GM12878 (cell line): Measurements from ENCODE around the gene SOX12. TPM values are rescaled to one million over a fixed set of nuclear protein-coding genes. Genes with fewer than 3 reads are reported as not detected.

ENCODE experiments used
- ATAC-seq: fragments of 200-7000 bp; cut with Tn5 transposase; 3 replicates; pipeline ENCODE4 v1.9.1; 2020; ENCODE audit warnings: mild to moderate bottlenecking, moderate library complexity
- BruUV-seq: library from RNA; stranded (reverse); fragments of 400-500 nt; replicated peaks from 2 replicates; lab custom pipeline; 2021; lab: Mats Ljungman, UMichigan
- CTCF ChIA-PET: fragments of 300-600 bp; sonication (Branson Sonifier 250); formaldehyde crosslinking; extraction: SDS; loops from one replicate; lab custom pipeline; 2021; ENCODE audit warnings: inconsistent platforms; lab: Yijun Ruan, JAX
- POLR2A ChIA-PET: fragments of 350-600 bp; formaldehyde crosslinking; extraction: SDS; loops from one replicate; lab custom pipeline; 2021; ENCODE audit warnings: inconsistent platforms; lab: Charles Lee
- RAD21 ChIA-PET: fragments of 300-600 bp; sonication (Branson Sonifier 250); formaldehyde crosslinking; loops from one replicate; lab custom pipeline; 2023; ENCODE audit warnings: antibody characterized with exemption; ENCODE audit not compliant: unreplicated experiment; lab: Charles Lee
- SMC1A ChIA-PET: fragments of 300-600 bp; sonication (Branson Sonifier 250); formaldehyde crosslinking; loops from one replicate; lab custom pipeline; 2023; ENCODE audit not compliant: unreplicated experiment, uncharacterized antibody; lab: Charles Lee
- DNase-seq: peaks from one replicate; pipeline ENCODE4 v3.0.0-alpha.2; 2011; ENCODE audit warnings: low read depth, low spot score
- FAIRE-seq: peaks from 3 replicates; lab custom pipeline; 2011; peaks lifted over from hg19 to GRCh38; lab: Jason Lieb, UNC
- H2AFZ ChIP-seq: 2 replicates; pipeline ENCODE4 v1.6.0; 2011; ENCODE audit warnings: low read depth, low read length, control low read depth; ENCODE audit not compliant: control insufficient read depth
- H3K27ac ChIP-seq: 2 replicates; pipeline ENCODE4 v1.5.1; 2011; ENCODE audit warnings: control low read depth; ENCODE audit not compliant: control insufficient read depth, insufficient read depth
- H3K27me3 ChIP-seq, 2 experiments: replicated peaks in 1 of 2; 2 replicates each; pipeline versions ENCODE4 v1.6.0 to v1.6.1; 2011; ENCODE audit warnings: low read length in 1 of 2; ENCODE audit not compliant: control insufficient read depth in 2 of 2, insufficient read depth in 2 of 2
- H3K36me3 ChIP-seq, 2 experiments: 2 replicates each; pipeline ENCODE4 v1.5.1; 2011; ENCODE audit warnings: low read length in 1 of 2; ENCODE audit not compliant: control insufficient read depth in 2 of 2, insufficient read depth in 2 of 2
- H3K4me1 ChIP-seq: 2 replicates; pipeline ENCODE4 v1.6.1; 2011; ENCODE audit warnings: mild to moderate bottlenecking, low read length, moderate library complexity, mixed read lengths; ENCODE audit not compliant: control insufficient read depth, insufficient read depth
- H3K4me2 ChIP-seq: 2 replicates; pipeline ENCODE4 v1.6.0; 2011; ENCODE audit warnings: control low read depth; ENCODE audit not compliant: control insufficient read depth, insufficient read depth
- H3K4me3 ChIP-seq: fragments of 200-600 bp; sonication (generic); 2 replicates; pipeline ENCODE4 v1.5.1; 2016
- H3K79me2 ChIP-seq: 2 replicates; pipeline ENCODE4 v1.6.0; 2011; ENCODE audit warnings: low read length; ENCODE audit not compliant: control insufficient read depth, insufficient read depth
- H3K9ac ChIP-seq: 2 replicates; pipeline ENCODE4 v1.8.0; 2011; ENCODE audit warnings: low read length, control low read depth, mixed read lengths; ENCODE audit not compliant: control insufficient read depth, insufficient read depth
- H3K9me3 ChIP-seq: replicated peaks from 3 replicates; pipeline ENCODE4 v1.5.1; 2011; ENCODE audit warnings: mild to moderate bottlenecking, low read length; ENCODE audit not compliant: control insufficient read depth, insufficient read depth
- H4K20me1 ChIP-seq: 2 replicates; pipeline ENCODE4 v1.6.0; 2011; ENCODE audit not compliant: control insufficient read depth, insufficient read depth
- BHLHE40 ChIP-seq, 2 experiments: fragments of 450-650 bp in 1 of 2; IDR thresholded peaks; 2 replicates each; pipeline ENCODE4 v1.6.1; 2011 to 2017; ENCODE audit warnings: low read depth in 2 of 2, borderline replicate concordance in 1 of 2, improper control_type of control experiment in 1 of 2, low read length in 1 of 2, mild to moderate bottlenecking in 1 of 2
- HDAC6 ChIP-seq: fragments of 200-600 bp; sonication (generic); IDR thresholded peaks from one replicate; pipeline ENCODE4 v1.8.0; 2017; ENCODE audit warnings: antibody characterized with exemption; ENCODE audit not compliant: unreplicated experiment
- KLF5 ChIP-seq: fragments of 450-650 bp; IDR thresholded peaks from 2 replicates; pipeline ENCODE4 v1.6.1; 2014; ENCODE audit warnings: mild to moderate bottlenecking; ENCODE audit not compliant: partially characterized antibody
- POLR2AphosphoS2 ChIP-seq: IDR thresholded peaks from 2 replicates; pipeline ENCODE4 v1.6.1; 2011; ENCODE audit warnings: low read depth, mild to moderate bottlenecking, low read length, improper control_type of control experiment, moderate library complexity
- RFX5 ChIP-seq: IDR thresholded peaks from 2 replicates; pipeline ENCODE4 v1.6.1; 2011; ENCODE audit warnings: low read depth, low read length, improper control_type of control experiment
- SUPT20H ChIP-seq: IDR thresholded peaks from 2 replicates; pipeline ENCODE4 v1.6.1; 2011; ENCODE audit warnings: low read depth, mild to moderate bottlenecking, low read length, moderate library complexity, borderline replicate concordance; ENCODE audit not compliant: control insufficient read depth
- ZNF274 ChIP-seq: IDR thresholded peaks from one replicate; pipeline ENCODE4 v1.8.0; 2011; ENCODE audit not compliant: insufficient read length, insufficient read depth
- ZSCAN29 ChIP-seq: fragments of 450-650 bp; IDR thresholded peaks from 2 replicates; pipeline ENCODE4 v1.6.1; 2017; ENCODE audit warnings: mild to moderate bottlenecking, moderate library complexity
- WGBS: methylation state at CpG from one replicate; pipeline ENCODE4 v1.1.6; 2016; ENCODE audit warnings: low lambda C conversion rate; ENCODE audit not compliant: insufficient replicate concordance, insufficient coverage; ENCODE audit errors: missing lambda C conversion rate; 5-methylcytosine and 5-hydroxymethylcytosine counted together
- in situ Hi-C: fragments of 300-500 bp; cut with MboI; formaldehyde crosslinking; loops from 9 replicates; pipeline ENCODE4 v1.14.3; 2018; ENCODE audit warnings: mixed read lengths
- intact Hi-C: fragments of 100-400 bp; cut with micrococcal nuclease; formaldehyde crosslinking; loops from one replicate; pipeline ENCODE4 v1.14.2; 2022; ENCODE audit not compliant: unreplicated experiment
- polyA plus RNA-seq, 11 experiments: library from polyadenylated mRNA; depleted of rRNA in 4 of 11; unstranded in 6 of 11; stranded (reverse) in 5 of 11; fragments of >200 nt; fragmentation: Nextera tagmentation in 4 of 11; fragmentation: Illumina TruSeq in 1 of 11; extraction: Ambion mirVana in 4 of 11; extraction: Trizol in 1 of 11; gene quantifications; 1 replicate in 1 of 11; 2 replicates in 10 of 11; pipeline versions ENCODE4 v1.2.1 to v1.2.3, GENCODE V29; 2011 to 2016; ENCODE audit warnings: inconsistent platforms in 2 of 11, missing spikeins in 2 of 11, low read depth in 1 of 11
- total RNA-seq, 4 experiments: library from RNA; depleted of rRNA in 3 of 4; stranded (reverse); fragments of >200 nt in 3 of 4; fragmentation: Illumina TruSeq in 1 of 4; extraction: Trizol in 1 of 4; gene quantifications; 2 replicates each; pipeline versions ENCODE4 v1.2.1 to v1.2.3, GENCODE V29; 2013 to 2021

SOX12 gene
- total and polyA plus RNA-seq, 10 of the 15 experiments (the other 5 are each of a cell fraction or from before 2014, with no cell fraction given) = 0.50 to 17.9 (median 1.4) TPM

GRCh38 chr20:305745-306144, 19.6 kb upstream of the SOX12 start:
- in situ Hi-C loops (no loop called here), intact Hi-C loops (no loop called here)
- H3K9ac ChIP-seq = no peak overlapping the region
- WGBS = 41% methylated on average over 11 of the region's 11 CpGs
- ATAC-seq (no peak), FAIRE-seq (no peak), DNase-seq (no peak)
- H3K36me3 ChIP-seq = no peaks in the 10 kb centered on the region; a peak in 1 of 4 replicates
- peaks cover 17% of the 10 kb centered on the region for H3K4me1 ChIP-seq
- TF ChIP-seq SUPT20H = no peak
- TF ChIP-seq KLF5 = no peak
- TF ChIP-seq BHLHE40 (IDR thresholded peaks at IDR 0.05; ENCODE audit: borderline replicate concordance in 1 of 2, low read depth in 2 of 2, low read length in 1 of 2) = no peak
- no peak for TF ChIP-seq HDAC6
- no peak for TF ChIP-seq RFX5
- TF ChIP-seq ZNF274 = no peak
- no peak for TF ChIP-seq POLR2AphosphoS2
- no peak for TF ChIP-seq ZSCAN29
- no peak overlapping the region for H3K4me2 ChIP-seq
- no peak overlapping the region for H3K27ac ChIP-seq
- CTCF ChIA-PET = no interaction called here
- H3K9me3 ChIP-seq = no peaks in the 10 kb centered on the region
- no peak overlapping the region for H3K4me3 ChIP-seq
- no peaks in the 10 kb centered on the region for H3K27me3 ChIP-seq
- SMC1A ChIA-PET = no interaction called here
- no peaks in the 10 kb centered on the region; the same call in 1 of the 2 replicates for H4K20me1 ChIP-seq
- BruUV-seq = no TSS peak
- POLR2A ChIA-PET = no interaction called here
- no peak overlapping the region for H2AFZ ChIP-seq
- RAD21 ChIA-PET = no interaction called here
- H3K79me2 ChIP-seq = peaks cover 5% of the 10 kb centered on the region
